HG02610 (cell line): ENCODE results near the gene EIF4G3.
"Not testable (repeated sequence)": the region's sequence is repeated elsewhere in the genome, so short reads cannot be mapped to it uniquely, and the experiment has no call there.

ENCODE experiments used
- ATAC-seq: cut with Tn5 transposase; IDR thresholded peaks from one replicate; pipeline ENCODE4 v1.9.1; 2021; ENCODE audit warnings: mild to moderate bottlenecking, moderate library complexity; ENCODE audit not compliant: unreplicated experiment

Gene EIF4G3

GRCh38 chr1:21115098-21115760 is 61.5 kb downstream of the EIF4G3 start:
- ATAC-seq, result no peak

- ATAC-seq, result no peak
These were observed 62.3 kb downstream of the EIF4G3 start for GRCh38 chr1:21114431-21114830.

GRCh38 chr1:21110163-21110562 is 66.5 kb downstream of the EIF4G3 start:
- no peak for ATAC-seq

- no peak for ATAC-seq
These were observed 70.0 kb downstream of the EIF4G3 start for GRCh38 chr1:21106709-21107108.

GRCh38 chr1:21106238-21106637 is 70.5 kb downstream of the EIF4G3 start:
- ATAC-seq, result no peak

GRCh38 chr1:21105807-21106206 is 70.9 kb downstream of the EIF4G3 start:
- no peak for ATAC-seq

- ATAC-seq, result no peak
These were observed 72.0 kb downstream of the EIF4G3 start for GRCh38 chr1:21104683-21105082.

GRCh38 chr1:21100481-21100921 is 76.2 kb downstream of the EIF4G3 start:
- ATAC-seq, result no peak

- no peak for ATAC-seq
These were observed 76.9 kb downstream of the EIF4G3 start for GRCh38 chr1:21099869-21100131.

- ATAC-seq, result no peak
These were observed 77.4 kb downstream of the EIF4G3 start for GRCh38 chr1:21099034-21099868.

GRCh38 chr1:21098186-21098915 is 78.3 kb downstream of the EIF4G3 start:
- no peak for ATAC-seq

- no peak for ATAC-seq
These were observed 79.0 kb downstream of the EIF4G3 start for GRCh38 chr1:21097729-21098128.

GRCh38 chr1:21095976-21096375 is 80.7 kb downstream of the EIF4G3 start:
- no peak for ATAC-seq

GRCh38 chr1:21094282-21094681 is 82.4 kb downstream of the EIF4G3 start:
- ATAC-seq, result not testable (repeated sequence)

- ATAC-seq, result not testable (repeated sequence)
These were observed 83.3 kb downstream of the EIF4G3 start for GRCh38 chr1:21093271-21093958.

GRCh38 chr1:21092545-21092944 is 84.2 kb downstream of the EIF4G3 start:
- ATAC-seq, result not testable (repeated sequence)

GRCh38 chr1:21091053-21091690 is 85.5 kb downstream of the EIF4G3 start:
- ATAC-seq, result not testable (repeated sequence)

GRCh38 chr1:21090463-21090862 is 86.2 kb downstream of the EIF4G3 start:
- ATAC-seq, result no peak

GRCh38 chr1:21089731-21090130 is 87.0 kb downstream of the EIF4G3 start:
- no peak for ATAC-seq

GRCh38 chr1:21089299-21089698 is 87.4 kb downstream of the EIF4G3 start:
- ATAC-seq, result no peak
